SU-DHL-6 (cell line): ENCODE measurements around the gene SRSF1.

ENCODE experiments used
- H2AFZ ChIP-seq: fragments of 200-600 bp; sonication (generic); 2 replicates; pipeline ENCODE4 v1.6.1; 2014; ENCODE audit warnings: low read depth, mild to moderate bottlenecking, moderate library complexity, mixed read lengths, antibody characterized with exemption, low read length; ENCODE audit not compliant: severe bottlenecking
- H3F3A ChIP-seq: fragments of 200-600 bp; shearing (Covaris generic); 2 replicates; pipeline ENCODE4 v1.6.0; 2016; ENCODE audit warnings: antibody characterized with exemption, mild to moderate bottlenecking; ENCODE audit not compliant: insufficient read depth
- H3K27ac ChIP-seq: fragments of 200-600 bp; sonication (generic); 2 replicates; pipeline ENCODE4 v1.5.1; 2016; ENCODE audit warnings: low read depth, mild to moderate bottlenecking, low read length, moderate library complexity, mixed read lengths
- H3K27me3 ChIP-seq: fragments of 200-600 bp; sonication (generic), shearing (Covaris generic); 2 replicates; pipeline ENCODE4 v1.6.0; 2014; ENCODE audit warnings: mild to moderate bottlenecking, low read length
- H3K36me3 ChIP-seq: fragments of 200-600 bp; sonication (generic); 2 replicates; pipeline ENCODE4 v1.6.1; 2014; ENCODE audit warnings: mild to moderate bottlenecking, low read length, mixed read lengths
- H3K4me2 ChIP-seq: fragments of 300-600, 200-600 bp; shearing (Covaris generic), sonication (generic); 2 replicates; pipeline ENCODE4 v1.6.0; 2014; ENCODE audit warnings: low read length, low read depth, mild to moderate bottlenecking; ENCODE audit not compliant: poor library complexity, severe bottlenecking
- H3K4me3 ChIP-seq: fragments of 200-600 bp; sonication (generic); 2 replicates; pipeline ENCODE4 v1.5.1; 2014; ENCODE audit warnings: antibody characterized with exemption, low read length, mild to moderate bottlenecking, mixed read lengths; ENCODE audit not compliant: insufficient read depth, poor library complexity, severe bottlenecking
- H3K79me2 ChIP-seq: fragments of 200-600 bp; sonication (generic); 2 replicates; pipeline ENCODE4 v1.6.1; 2014; ENCODE audit warnings: mild to moderate bottlenecking, low read length, moderate library complexity; ENCODE audit not compliant: insufficient read depth
- H3K9ac ChIP-seq: fragments of 200-600 bp; sonication (generic); 2 replicates; pipeline ENCODE4 v1.7.0; 2014; ENCODE audit warnings: mild to moderate bottlenecking, low read length
- H3K9me2 ChIP-seq: fragments of 200-600 bp; sonication (generic); replicated peaks from 2 replicates; pipeline ENCODE4 v1.6.1; 2014; ENCODE audit warnings: low read length; ENCODE audit not compliant: insufficient read depth
- H3K9me3 ChIP-seq: fragments of 200-600 bp; sonication (generic); 2 replicates; pipeline ENCODE4 v1.6.1; 2014; ENCODE audit warnings: low read length, mixed read lengths; ENCODE audit not compliant: insufficient read depth
- H4K20me1 ChIP-seq: fragments of 200-600 bp; sonication (generic); 2 replicates; pipeline ENCODE4 v1.6.1; 2014; ENCODE audit warnings: low read depth, mild to moderate bottlenecking, antibody characterized with exemption, low read length, moderate library complexity, mixed read lengths
- EZH2phosphoT487 ChIP-seq: fragments of 200-600 bp; sonication (generic), shearing (Covaris generic); conservative IDR thresholded peaks from 2 replicates; pipeline ENCODE4 v1.6.1; 2018; ENCODE audit warnings: mild to moderate bottlenecking, antibody characterized with exemption, low read length, moderate library complexity, mixed read lengths
- TF ChIP-seq, protein P1 (sequence below): fragments of 200-600 bp; sonication (generic); IDR thresholded peaks from one replicate; pipeline ENCODE4 v1.5.1; 2017; ENCODE audit warnings: antibody characterized with exemption, mild to moderate bottlenecking, low read length, moderate library complexity; ENCODE audit not compliant: insufficient read depth, poor library complexity, severe bottlenecking

Gene SRSF1

DNA sequence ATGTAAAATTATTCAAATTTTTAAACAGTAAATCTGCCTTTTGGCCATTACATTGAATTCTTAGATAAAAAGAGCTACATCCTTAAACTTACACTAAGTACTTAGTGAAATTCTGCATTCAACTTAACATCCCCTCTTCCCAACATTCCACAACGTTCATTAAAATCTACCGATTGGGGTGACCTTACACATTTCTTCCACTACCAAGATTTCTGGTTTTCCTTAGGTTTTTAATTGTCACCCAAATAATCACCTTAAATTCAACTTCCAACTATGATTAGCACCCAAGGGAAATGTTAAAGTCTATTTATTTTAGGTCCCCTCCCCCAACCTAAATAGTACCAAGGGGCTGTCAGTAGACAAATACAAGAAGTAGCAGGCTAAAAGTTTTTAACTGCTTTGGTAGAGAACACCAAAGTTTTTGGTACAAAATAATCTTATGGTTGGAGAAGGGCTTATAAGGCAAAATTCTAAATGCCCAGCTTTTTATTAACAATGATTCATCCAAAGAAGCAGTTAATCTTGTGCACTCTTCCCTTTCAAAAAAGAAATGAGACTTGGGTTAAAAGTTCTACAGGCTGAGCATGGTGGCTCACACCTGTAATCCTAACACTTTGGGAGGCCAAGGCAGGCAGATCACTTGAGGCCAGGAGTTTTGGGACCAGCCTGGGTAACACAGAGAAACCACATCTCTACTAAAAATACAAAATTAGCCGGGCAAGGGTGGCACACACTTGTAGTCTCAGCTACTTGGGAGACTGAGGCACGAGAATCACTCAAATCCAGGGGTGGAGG lies 4.7 kb downstream of the SRSF1 start:
- Histone ChIP-seq H3K36me3 (peaks cover 85% of the 10 kb centered on the region), H3K79me2 (peaks cover 48% of the 10 kb centered on the region), H3K4me2 (peak overlapping the region; percentile 76), H4K20me1 (peaks cover 81% of the 10 kb centered on the region), H3K27ac (no peak overlapping the region), H3K9me3 (no peaks in the 10 kb centered on the region), H3K27me3 (no peaks in the 10 kb centered on the region), H3F3A (peaks cover 80% of the 10 kb centered on the region), H3K9ac (no peak overlapping the region), H3K9me2 (no peaks in the 10 kb centered on the region), H2AFZ (no peak overlapping the region), H3K4me3 (no peak overlapping the region)
- no peak for TF ChIP-seq EZH2phosphoT487
- TF ChIP-seq, protein P1, sequence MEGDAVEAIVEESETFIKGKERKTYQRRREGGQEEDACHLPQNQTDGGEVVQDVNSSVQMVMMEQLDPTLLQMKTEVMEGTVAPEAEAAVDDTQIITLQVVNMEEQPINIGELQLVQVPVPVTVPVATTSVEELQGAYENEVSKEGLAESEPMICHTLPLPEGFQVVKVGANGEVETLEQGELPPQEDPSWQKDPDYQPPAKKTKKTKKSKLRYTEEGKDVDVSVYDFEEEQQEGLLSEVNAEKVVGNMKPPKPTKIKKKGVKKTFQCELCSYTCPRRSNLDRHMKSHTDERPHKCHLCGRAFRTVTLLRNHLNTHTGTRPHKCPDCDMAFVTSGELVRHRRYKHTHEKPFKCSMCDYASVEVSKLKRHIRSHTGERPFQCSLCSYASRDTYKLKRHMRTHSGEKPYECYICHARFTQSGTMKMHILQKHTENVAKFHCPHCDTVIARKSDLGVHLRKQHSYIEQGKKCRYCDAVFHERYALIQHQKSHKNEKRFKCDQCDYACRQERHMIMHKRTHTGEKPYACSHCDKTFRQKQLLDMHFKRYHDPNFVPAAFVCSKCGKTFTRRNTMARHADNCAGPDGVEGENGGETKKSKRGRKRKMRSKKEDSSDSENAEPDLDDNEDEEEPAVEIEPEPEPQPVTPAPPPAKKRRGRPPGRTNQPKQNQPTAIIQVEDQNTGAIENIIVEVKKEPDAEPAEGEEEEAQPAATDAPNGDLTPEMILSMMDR, result no peak

DNA sequence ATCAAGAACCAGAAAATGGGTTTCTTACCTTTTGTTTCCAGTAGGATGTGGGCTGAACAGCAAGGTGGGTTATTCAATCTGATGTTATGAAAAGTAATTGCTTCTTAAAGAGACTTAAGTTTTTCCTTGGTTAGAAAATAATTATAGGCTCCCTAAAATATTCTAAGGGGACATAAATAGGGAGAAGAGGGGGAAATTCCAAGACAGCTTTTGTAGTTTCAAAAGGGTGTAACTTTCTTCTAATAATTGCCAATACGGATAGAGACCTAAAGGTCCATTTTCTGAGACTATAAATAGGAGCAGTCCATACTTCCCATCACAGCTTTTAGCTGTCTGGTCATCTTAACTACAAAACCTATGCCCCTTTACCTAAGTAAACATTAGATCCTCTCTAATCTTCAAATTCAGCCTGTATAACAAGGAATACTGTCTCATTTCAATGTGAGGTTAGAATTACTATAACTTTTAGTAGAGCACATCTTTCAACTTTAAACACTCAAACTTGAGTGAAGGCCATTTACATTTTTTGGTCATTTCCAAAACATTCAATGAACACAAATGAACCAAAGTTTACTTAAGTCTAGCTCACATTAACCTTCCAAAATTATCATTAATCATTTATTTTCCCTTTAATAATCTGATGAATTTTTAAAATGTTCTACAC lies 5.5 kb downstream of the SRSF1 start:
- Histone ChIP-seq H3K79me2 (peaks cover 43% of the 10 kb centered on the region), H3K9me3 (no peaks in the 10 kb centered on the region), H3K9me2 (no peaks in the 10 kb centered on the region), H3K9ac (no peak overlapping the region), H2AFZ (no peak overlapping the region), H3K27me3 (no peaks in the 10 kb centered on the region), H3K4me2 (peak overlapping the region; percentile 76), H3K27ac (peak overlapping the region; percentile 9; the same call in 1 of the 2 replicates), H4K20me1 (peaks cover 81% of the 10 kb centered on the region), H3F3A (peaks cover 88% of the 10 kb centered on the region), H3K4me3 (no peak overlapping the region), H3K36me3 (peaks cover 88% of the 10 kb centered on the region)
- TF ChIP-seq, protein P1, result no peak
- TF ChIP-seq EZH2phosphoT487, result no peak

DNA sequence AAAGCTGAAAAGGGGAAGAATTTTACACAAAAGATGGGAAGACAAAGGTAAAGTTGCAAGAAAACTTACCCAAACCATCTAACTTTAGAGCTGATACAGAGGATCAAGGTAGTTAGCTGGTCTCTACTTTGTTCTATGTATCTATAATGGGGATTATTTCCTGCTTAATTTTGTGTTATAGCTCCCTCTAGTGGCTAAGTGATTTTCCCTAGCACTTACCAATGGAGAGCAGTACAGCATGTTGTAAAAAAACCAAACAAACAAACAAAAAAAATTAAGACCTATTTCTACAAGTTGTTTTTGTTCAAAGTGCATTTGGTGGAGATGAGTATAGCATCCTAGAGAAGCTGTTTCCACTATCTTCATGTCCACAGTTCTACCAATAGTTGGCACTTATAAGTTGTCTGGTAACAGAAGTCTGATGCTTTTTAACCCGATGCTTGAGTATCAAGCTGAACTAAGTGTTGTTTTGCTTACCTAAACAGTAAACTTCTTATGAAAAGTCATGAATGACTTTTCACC lies 7.5 kb downstream of the SRSF1 start:
- Histone ChIP-seq H2AFZ (no peak overlapping the region), H4K20me1 (peaks cover 65% of the 10 kb centered on the region), H3K27me3 (no peaks in the 10 kb centered on the region), H3K4me2 (peak overlapping the region; percentile 5), H3K36me3 (peaks cover 72% of the 10 kb centered on the region), H3K9me3 (no peaks in the 10 kb centered on the region), H3K9ac (no peak overlapping the region), H3K4me3 (no peak overlapping the region), H3K79me2 (peaks cover 22% of the 10 kb centered on the region), H3K27ac (peak overlapping the region; percentile 9; the same call in 1 of the 2 replicates), H3K9me2 (no peaks in the 10 kb centered on the region), H3F3A (peaks cover 98% of the 10 kb centered on the region)
- TF ChIP-seq EZH2phosphoT487, result no peak
- TF ChIP-seq, protein P1, result peak; percentile 95
